Choroid plexus epithelial cell (primary cell): Measurements from ENCODE around the gene TBC1D22B.

Experiments used
- DNase-seq: peaks from one replicate; pipeline ENCODE4 v3.0.0-alpha.2; 2010; ENCODE audit warnings: low read depth
- H3K4me3 ChIP-seq: 2 replicates; pipeline ENCODE4 v1.5.1; 2011; ENCODE audit warnings: low read depth, mild to moderate bottlenecking, control low read depth, low read length, moderate library complexity
- TF ChIP-seq, protein P1 (sequence below): conservative IDR thresholded peaks from 2 replicates; pipeline ENCODE4 v1.5.1; 2011; ENCODE audit warnings: low read depth, mild to moderate bottlenecking, control low read depth, inconsistent platforms, low read length, moderate library complexity

TBC1D22B gene

DNA sequence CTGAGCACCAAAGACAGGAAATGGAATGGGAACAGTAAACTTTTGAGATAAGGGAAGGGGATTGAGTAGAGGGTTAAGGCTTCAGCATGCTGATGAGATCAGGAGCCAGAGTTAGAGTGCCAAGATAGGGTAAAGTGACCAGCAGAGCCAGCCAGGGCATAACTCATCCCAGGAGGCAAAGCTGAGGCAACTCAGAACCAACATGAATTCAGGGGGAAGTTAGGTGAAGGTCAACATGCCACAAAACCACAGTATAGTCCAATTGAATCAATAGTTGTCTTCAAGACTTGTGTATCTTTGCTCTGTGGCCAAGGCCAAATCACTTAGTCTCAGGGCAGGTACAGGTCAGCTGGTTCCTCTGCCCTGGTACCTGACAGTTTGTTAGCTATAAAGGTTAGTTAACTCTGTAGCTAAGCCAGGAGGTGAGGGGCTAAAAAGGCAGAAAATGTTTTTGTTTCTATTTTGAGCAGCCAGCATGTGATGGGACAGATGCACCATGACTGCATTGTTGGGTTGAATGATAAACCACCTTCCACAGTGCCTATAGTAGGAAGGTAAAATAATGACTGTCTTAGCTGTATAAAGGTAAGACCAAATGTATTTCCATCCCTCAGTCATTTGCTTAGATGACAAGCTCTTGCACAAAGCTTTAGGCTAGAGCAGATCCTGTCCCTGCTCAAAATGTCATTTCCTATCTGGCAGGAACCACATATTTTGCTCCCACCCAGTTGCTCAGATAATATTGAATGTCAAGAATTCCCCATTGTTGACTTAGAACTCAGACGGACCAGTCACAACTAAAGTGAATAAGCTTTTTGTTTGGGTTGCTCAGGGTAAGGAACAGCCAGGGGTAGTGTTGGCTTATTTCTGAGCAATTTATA is 112.0 kb downstream of the TBC1D22B start:
- peak; percentile 34 for DNase-seq
- H3K4me3 ChIP-seq: no peak overlapping the region
- TF ChIP-seq, protein P1, sequence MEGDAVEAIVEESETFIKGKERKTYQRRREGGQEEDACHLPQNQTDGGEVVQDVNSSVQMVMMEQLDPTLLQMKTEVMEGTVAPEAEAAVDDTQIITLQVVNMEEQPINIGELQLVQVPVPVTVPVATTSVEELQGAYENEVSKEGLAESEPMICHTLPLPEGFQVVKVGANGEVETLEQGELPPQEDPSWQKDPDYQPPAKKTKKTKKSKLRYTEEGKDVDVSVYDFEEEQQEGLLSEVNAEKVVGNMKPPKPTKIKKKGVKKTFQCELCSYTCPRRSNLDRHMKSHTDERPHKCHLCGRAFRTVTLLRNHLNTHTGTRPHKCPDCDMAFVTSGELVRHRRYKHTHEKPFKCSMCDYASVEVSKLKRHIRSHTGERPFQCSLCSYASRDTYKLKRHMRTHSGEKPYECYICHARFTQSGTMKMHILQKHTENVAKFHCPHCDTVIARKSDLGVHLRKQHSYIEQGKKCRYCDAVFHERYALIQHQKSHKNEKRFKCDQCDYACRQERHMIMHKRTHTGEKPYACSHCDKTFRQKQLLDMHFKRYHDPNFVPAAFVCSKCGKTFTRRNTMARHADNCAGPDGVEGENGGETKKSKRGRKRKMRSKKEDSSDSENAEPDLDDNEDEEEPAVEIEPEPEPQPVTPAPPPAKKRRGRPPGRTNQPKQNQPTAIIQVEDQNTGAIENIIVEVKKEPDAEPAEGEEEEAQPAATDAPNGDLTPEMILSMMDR: no peak

DNA sequence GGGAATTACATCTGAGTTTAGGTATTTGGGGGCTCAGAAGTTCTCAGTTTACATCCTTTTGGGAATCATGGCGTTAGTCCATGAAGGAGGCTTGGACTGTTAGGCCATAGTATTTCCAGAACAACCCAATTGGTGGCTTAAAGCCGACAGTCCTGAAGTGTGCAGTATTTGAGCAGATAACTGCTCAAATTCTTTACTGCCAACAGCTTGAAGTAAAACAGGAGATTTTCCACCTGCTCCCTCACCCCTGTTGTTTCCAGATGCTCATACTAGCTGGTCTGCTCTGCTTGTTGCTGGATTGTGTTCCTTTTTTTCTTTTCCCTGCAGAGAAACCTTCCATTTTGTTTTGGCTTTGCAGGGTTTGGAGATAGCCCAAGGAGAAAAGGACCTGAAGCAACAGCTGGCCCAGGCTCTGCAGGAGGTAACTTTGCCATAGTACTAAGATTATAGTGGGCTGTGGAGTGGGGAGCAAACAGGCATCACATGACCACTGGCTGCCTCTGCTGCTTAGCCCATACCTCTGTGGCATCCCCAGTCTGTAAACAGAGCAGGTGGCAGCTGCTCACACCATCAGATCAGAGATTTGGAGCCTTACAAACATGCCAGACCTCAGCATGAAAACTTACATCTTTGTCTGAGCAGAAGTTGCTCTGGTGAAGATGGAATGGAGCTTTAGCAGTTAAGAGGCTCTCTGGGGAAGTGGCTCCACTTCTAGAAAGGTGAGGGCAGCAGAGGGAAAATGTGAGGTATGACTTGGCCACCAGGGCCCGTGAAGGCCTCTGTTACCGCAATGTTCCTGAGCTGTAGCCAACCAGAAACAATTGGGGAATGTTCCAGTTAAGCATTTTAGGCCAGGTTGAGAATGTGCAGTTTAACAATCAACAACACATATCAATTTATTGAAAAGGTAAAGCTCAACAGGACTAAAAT is 113.8 kb downstream of the TBC1D22B start:
- peak; percentile 11 for DNase-seq
- TF ChIP-seq, protein P1: no peak
- H3K4me3 ChIP-seq: no peak overlapping the region

DNA sequence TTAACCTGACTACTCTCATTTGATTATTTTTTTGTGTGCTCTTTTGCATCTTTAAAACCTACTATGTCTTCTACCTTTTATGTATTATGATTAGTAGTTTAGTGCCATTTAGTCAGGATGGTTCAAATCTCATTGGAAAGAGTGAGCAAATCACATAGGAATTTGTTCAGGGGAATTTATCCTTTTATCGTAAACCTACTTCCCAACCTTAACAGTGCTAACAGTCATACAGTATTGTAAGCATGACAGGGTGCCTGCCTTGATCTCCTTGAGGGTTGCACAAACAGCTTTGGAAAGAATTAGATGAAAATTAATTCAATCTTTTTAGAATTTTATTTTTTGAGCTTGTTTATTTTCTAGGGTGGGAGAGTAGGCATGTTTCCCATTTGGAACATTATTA is 114.5 kb downstream of the TBC1D22B start:
- peak; percentile 48 for DNase-seq
- H3K4me3 ChIP-seq: no peak overlapping the region

DNA sequence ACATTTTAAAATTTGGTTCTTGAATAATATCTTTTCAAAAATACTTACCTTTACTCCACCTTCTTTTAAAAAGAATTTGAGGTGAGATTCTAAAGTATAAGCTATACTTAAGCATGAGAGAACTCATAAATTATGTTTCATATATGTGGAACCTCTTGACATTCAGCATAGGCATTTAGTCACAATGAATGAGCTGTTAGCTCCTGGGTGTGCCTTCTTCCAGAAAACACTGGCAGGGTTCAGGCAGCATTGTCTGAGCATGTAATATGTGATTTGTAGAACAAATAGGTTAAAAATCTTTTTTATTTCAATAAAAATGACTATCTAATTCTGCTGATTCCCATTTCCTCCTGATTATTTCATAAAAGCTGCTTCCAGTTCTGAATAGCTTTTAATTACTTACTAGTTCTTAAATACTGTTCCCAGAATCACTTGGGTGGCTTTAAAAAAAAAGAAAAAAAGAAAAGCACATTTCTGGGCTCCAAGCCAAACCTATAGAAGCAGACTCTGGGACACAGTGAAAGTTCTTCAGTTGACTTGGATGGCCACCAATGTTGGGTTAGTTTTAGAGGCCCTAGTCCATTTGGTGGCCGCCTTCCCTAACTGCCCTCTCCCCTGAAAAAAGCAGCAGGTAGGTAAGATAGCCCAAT is 116.4 kb downstream of the TBC1D22B start:
- no peak overlapping the region for H3K4me3 ChIP-seq
- TF ChIP-seq, protein P1: no peak
- DNase-seq: peak; percentile 48

More for the DNA sequence above, 114.5 kb downstream of the TBC1D22B start:
- TF ChIP-seq, protein P1: no peak

DNA sequence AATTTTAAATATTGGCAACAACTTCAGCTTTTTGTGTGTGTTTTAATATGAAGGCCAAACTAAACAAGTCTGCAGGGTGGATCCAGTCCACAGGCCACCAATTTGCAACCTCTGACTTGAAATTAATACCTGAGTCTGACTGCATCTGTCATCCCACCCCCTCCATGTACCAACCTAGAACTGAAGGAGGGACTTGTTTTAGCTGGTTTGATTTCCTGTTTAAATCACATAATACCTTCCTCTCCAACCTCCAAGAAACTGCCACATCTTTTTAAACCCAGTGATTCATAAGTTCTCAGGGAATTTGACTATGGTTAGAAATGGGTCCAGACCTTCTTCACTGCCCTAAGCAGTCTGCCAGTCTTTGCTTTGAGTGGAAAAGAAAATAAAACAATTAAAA is 117.8 kb downstream of the TBC1D22B start:
- DNase-seq: no peak
- TF ChIP-seq, protein P1: no peak
- H3K4me3 ChIP-seq: no peak overlapping the region

DNA sequence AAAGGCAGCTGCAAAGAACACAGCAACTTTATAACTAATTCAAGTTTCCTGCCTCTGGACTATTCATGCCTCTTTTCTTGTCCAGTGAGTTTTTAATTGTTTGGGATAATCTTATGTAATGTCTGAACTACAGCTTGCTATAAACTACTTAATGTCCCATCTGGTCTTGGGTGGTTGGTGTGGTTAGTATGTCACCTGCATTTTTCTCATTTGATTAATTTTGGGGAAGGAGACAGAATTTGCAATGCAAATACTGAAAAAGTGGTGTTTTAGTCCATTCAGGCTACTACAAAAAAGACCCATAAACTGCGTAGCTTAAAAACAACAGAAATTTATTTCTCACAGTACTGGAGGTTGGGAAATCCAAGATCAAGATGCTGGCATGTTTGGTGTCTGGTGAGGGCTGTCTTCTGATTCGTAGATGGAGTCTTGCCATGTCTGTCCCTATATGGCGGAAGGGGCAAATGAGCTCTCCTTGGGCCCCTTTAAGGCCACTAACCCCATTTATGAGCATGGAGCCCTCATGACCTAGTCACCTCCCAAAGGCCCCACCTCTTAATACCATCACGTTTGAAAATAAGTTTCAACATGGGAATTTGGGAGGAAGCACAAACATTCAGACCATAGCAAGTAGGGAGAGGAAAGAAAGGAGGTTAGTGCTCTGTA is 118.6 kb downstream of the TBC1D22B start:
- no peak overlapping the region for H3K4me3 ChIP-seq
- no peak for DNase-seq
- TF ChIP-seq, protein P1: no peak
